ENCODE results near the gene AKR1A1. TPM values are rescaled to one million over a fixed set of nuclear protein-coding genes. Genes with fewer than 3 reads are reported as not detected.
A peak's percentile ranks its signal among the peaks of the same experiment; 100 is the strongest.

Gene AKR1A1
- total RNA-seq, 2 donors from 2014 or later, result 77.8 to 90.5 TPM

GRCh38 chr1:45544530-45544929 lies 6.1 kb upstream of the AKR1A1 start:
- Histone ChIP-seq H3K27ac (peak overlapping the region in 1 of 4 donors; percentile 71), H3K4me3 (no peak overlapping the region), H3K4me1 (peaks cover 9% of the 10 kb centered on the region), H3K9me3 (no peaks in the 10 kb centered on the region), H3K36me3 (replicated peaks in 1 of 2; ENCODE audit: insufficient read depth in 1 of 2, low read depth in 2 of 2) (no peaks in the 10 kb centered on the region), H3K27me3 (no peaks in the 10 kb centered on the region)
- no peak for ATAC-seq
- intact Hi-C loops (cut with DNase I), result no loop called here
- 72 to 78% methylated on average over 4 of the region's 4 CpGs for WGBS, 2 donors
- TF ChIP-seq CTCF (IDR thresholded peaks at IDR 0.05) (no peak), POLR2A (IDR thresholded peaks at IDR 0.05) (no peak)
- no peak for DNase-seq

- ATAC-seq (no peak), DNase-seq (no peak)
- no peak overlapping the region for H3K4me3 ChIP-seq
- no peaks in the 10 kb centered on the region for H3K27me3 ChIP-seq
- H3K9me3 ChIP-seq, result no peaks in the 10 kb centered on the region
- peak overlapping the region in 1 of 4 donors; percentile 25 for H3K27ac ChIP-seq
- TF ChIP-seq POLR2A (IDR thresholded peaks at IDR 0.05) (no peak), CTCF (IDR thresholded peaks at IDR 0.05) (no peak)
- intact Hi-C loops (cut with DNase I), result no loop called here
- 46 to 61% methylated on average over 6 of the region's 6 CpGs for WGBS, 2 donors
- H3K4me1 ChIP-seq, result peaks cover 11% of the 10 kb centered on the region
- H3K36me3 ChIP-seq (replicated peaks in 1 of 2; ENCODE audit: insufficient read depth in 1 of 2, low read depth in 2 of 2), result no peaks in the 10 kb centered on the region
These were observed 5.6 kb upstream of the AKR1A1 start for GRCh38 chr1:45545019-45545493.

DNA sequence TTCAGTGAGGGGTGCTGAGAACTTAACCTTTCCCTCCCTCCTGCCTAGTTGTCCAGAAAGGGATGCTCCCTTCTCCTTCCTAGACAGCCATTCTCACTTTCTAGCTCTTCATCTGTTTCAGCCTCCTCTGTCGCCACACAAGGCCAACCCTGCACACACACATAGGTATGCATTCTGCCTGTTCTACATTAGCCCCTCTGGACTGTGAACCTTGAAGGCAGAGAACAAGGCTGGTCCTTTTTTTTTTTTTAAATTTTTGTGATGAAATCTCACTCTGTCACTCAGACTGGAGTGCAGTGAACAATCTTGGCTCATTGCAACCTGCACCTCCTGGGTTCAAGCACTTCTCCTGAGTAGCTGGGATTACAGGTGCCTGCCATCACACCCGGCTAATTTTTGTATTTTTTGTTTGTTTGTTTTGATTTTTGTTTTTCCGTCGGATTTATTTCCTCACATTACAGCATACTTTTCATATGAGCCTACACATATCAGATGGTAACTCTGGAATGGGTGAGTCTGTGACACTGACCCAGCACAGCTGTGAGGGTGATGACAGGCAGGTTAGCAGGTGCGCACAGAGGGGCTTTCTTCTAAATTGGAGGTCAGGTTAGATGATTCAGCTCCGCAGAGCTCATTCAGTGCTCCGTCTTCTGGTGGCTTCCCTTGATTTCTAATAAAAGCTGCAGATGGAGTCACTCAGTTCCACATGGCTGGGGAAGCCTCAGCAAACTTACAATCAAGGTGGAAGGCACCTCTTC lies 4.9 kb upstream of the AKR1A1 start:
- ATAC-seq (no peak), DNase-seq (no peak)
- WGBS, 2 donors, result 81% methylated on average over 6 to 7 of the region's 7 CpGs
- Histone ChIP-seq H3K27ac (no peak overlapping the region), H3K4me1 (peaks cover 16% of the 10 kb centered on the region), H3K27me3 (no peaks in the 10 kb centered on the region), H3K36me3 (replicated peaks in 1 of 2; ENCODE audit: insufficient read depth in 1 of 2, low read depth in 2 of 2) (no peaks in the 10 kb centered on the region), H3K9me3 (no peaks in the 10 kb centered on the region), H3K4me3 (no peak overlapping the region)
- no peak for TF ChIP-seq POLR2A (IDR thresholded peaks at IDR 0.05)
- TF ChIP-seq CTCF (IDR thresholded peaks at IDR 0.05), result no peak
- intact Hi-C loops (cut with DNase I), result no loop called here

GRCh38 chr1:45551684-45552083 lies 1.1 kb downstream of the AKR1A1 start:
- intact Hi-C loops (cut with DNase I), result no loop called here
- TF ChIP-seq POLR2A (IDR thresholded peaks at IDR 0.05) (no peak), CTCF (IDR thresholded peaks at IDR 0.05) (no peak)
- H3K27ac ChIP-seq, result peak overlapping the region in 3 of 4 donors; percentile 89 to 97 (median 94)
- H3K9me3 ChIP-seq, result no peaks in the 10 kb centered on the region
- H3K4me1 ChIP-seq, result peaks cover 40% of the 10 kb centered on the region
- peak overlapping the region; percentile 51 to 70 for H3K4me3 ChIP-seq
- WGBS, 2 donors, result 1 to 5% methylated on average over 3 of the region's 3 CpGs
- H3K36me3 ChIP-seq (replicated peaks in 1 of 2; ENCODE audit: insufficient read depth in 1 of 2, low read depth in 2 of 2), result no peaks in the 10 kb centered on the region
- H3K27me3 ChIP-seq, result no peaks in the 10 kb centered on the region
- ATAC-seq (no peak), DNase-seq (no peak)

- 5 to 17% methylated on average over 1 of the region's 1 CpG for WGBS, 2 donors
- Histone ChIP-seq H3K9me3 (no peaks in the 10 kb centered on the region), H3K27ac (peak overlapping the region in 3 of 4 donors; percentile 19 to 97 (median 89)), H3K4me1 (peaks cover 47% of the 10 kb centered on the region), H3K4me3 (no peak overlapping the region), H3K36me3 (replicated peaks in 1 of 2; ENCODE audit: insufficient read depth in 1 of 2, low read depth in 2 of 2) (no peaks in the 10 kb centered on the region), H3K27me3 (no peaks in the 10 kb centered on the region)
- intact Hi-C loops (cut with DNase I), result no loop called here
- no peak for TF ChIP-seq CTCF (IDR thresholded peaks at IDR 0.05)
- TF ChIP-seq POLR2A (IDR thresholded peaks at IDR 0.05), result no peak
- ATAC-seq, result peak; percentile 10
- peak; percentile 65 to 83 (median 77) for DNase-seq
These were observed 1.7 kb downstream of the AKR1A1 start for GRCh38 chr1:45552331-45552730.
